Neuronal stem cell (in vitro differentiated cells): ENCODE measurements around the gene ARFRP1.

Experiments used
- DNase-seq: peaks from one replicate; pipeline ENCODE4 v3.0.0-alpha.2; 2013; ENCODE audit warnings: low spot score
- H2AFZ ChIP-seq: one replicate; pipeline ENCODE4 v1.6.1; 2013; ENCODE audit warnings: mild to moderate bottlenecking, low read length, inconsistent platforms
- H2AK5ac ChIP-seq: 2 replicates; pipeline ENCODE4 v1.6.1; 2013; ENCODE audit warnings: low read depth, mild to moderate bottlenecking, inconsistent platforms, low read length, moderate library complexity, mixed read lengths
- H2BK120ac ChIP-seq: 2 replicates; pipeline ENCODE4 v1.6.1; 2013; ENCODE audit warnings: low read depth, mild to moderate bottlenecking, inconsistent platforms, low read length, moderate library complexity, mixed read lengths
- H2BK12ac ChIP-seq: one replicate; pipeline ENCODE4 v1.6.1; 2013; ENCODE audit warnings: low read length, inconsistent platforms
- H2BK15ac ChIP-seq: 2 replicates; pipeline ENCODE4 v1.6.1; 2013; ENCODE audit warnings: mild to moderate bottlenecking, low read length, inconsistent platforms, mixed read lengths
- H2BK5ac ChIP-seq: one replicate; pipeline ENCODE4 v1.6.1; 2013; ENCODE audit warnings: inconsistent platforms, mild to moderate bottlenecking, low read length, moderate library complexity
- H3K14ac ChIP-seq: one replicate; pipeline ENCODE4 v1.6.1; 2013; ENCODE audit warnings: low read length, inconsistent platforms
- H3K18ac ChIP-seq: 2 replicates; pipeline ENCODE4 v1.6.1; 2013; ENCODE audit warnings: low read length, inconsistent platforms
- H3K23ac ChIP-seq: 2 replicates; pipeline ENCODE4 v1.6.1; 2013; ENCODE audit warnings: low read depth, mild to moderate bottlenecking, mixed read lengths, low read length, inconsistent platforms; ENCODE audit not compliant: poor library complexity
- H3K27ac ChIP-seq: replicated peaks from 3 replicates; pipeline ENCODE4 v1.5.1; 2013; ENCODE audit warnings: low read length, inconsistent platforms
- H3K27me3 ChIP-seq, 3 experiments: 2 replicates each; pipeline ENCODE4 v1.6.1; 2013; ENCODE audit warnings: low read length in 3 of 3, mild to moderate bottlenecking in 2 of 3, inconsistent platforms in 1 of 3, low read depth in 1 of 3, mixed read lengths in 1 of 3, moderate library complexity in 1 of 3; ENCODE audit not compliant: control insufficient read depth in 3 of 3, insufficient read depth in 3 of 3
- H3K36me3 ChIP-seq, 2 donors: replicated peaks in 1 of 2; 2 replicates each; pipeline ENCODE4 v1.6.1; 2013; ENCODE audit warnings: low read length in 2 of 2; ENCODE audit not compliant: control insufficient read depth in 2 of 2, insufficient read depth in 2 of 2
- H3K4ac ChIP-seq: 2 replicates; pipeline ENCODE4 v1.6.1; 2013; ENCODE audit warnings: inconsistent platforms, mild to moderate bottlenecking, low read length, moderate library complexity
- H3K4me1 ChIP-seq, 2 donors: 1 replicate in 1 of 2; 2 replicates in 1 of 2; pipeline ENCODE4 v1.6.1; 2013; ENCODE audit warnings: low read length in 2 of 2, low read depth in 1 of 2; ENCODE audit not compliant: control insufficient read depth in 2 of 2, insufficient read depth in 1 of 2
- H3K4me2 ChIP-seq: one replicate; pipeline ENCODE4 v1.6.1; 2013; ENCODE audit warnings: mild to moderate bottlenecking, low read length, inconsistent platforms; ENCODE audit not compliant: insufficient read depth, poor library complexity, severe bottlenecking
- H3K4me3 ChIP-seq, 2 donors: 2 replicates each; pipeline ENCODE4 v1.5.1; 2013; ENCODE audit warnings: low read length in 2 of 2, mild to moderate bottlenecking in 2 of 2, inconsistent platforms in 1 of 2, moderate library complexity in 1 of 2
- H3K79me1 ChIP-seq: one replicate; pipeline ENCODE4 v1.6.1; 2013; ENCODE audit warnings: low read depth, mild to moderate bottlenecking, inconsistent platforms, low read length, moderate library complexity
- H3K9ac ChIP-seq: one replicate; pipeline ENCODE4 v1.6.1; 2013; ENCODE audit warnings: mild to moderate bottlenecking, low read depth, low read length, inconsistent platforms; ENCODE audit not compliant: poor library complexity
- H3K9me3 ChIP-seq, 2 donors: replicated peaks in 1 of 2; 2 replicates each; pipeline versions ENCODE3 to v1.6.1; 2013; ENCODE audit warnings: low read length in 2 of 2, mild to moderate bottlenecking in 2 of 2, inconsistent platforms in 1 of 2, low read depth in 1 of 2, mixed read lengths in 1 of 2, moderate library complexity in 1 of 2; ENCODE audit not compliant: control insufficient read depth in 2 of 2, insufficient read depth in 1 of 2
- H4K8ac ChIP-seq: one replicate; pipeline ENCODE4 v1.6.1; 2013; ENCODE audit warnings: low read depth, mild to moderate bottlenecking, inconsistent platforms, low read length, moderate library complexity
- H4K91ac ChIP-seq: one replicate; pipeline ENCODE4 v1.6.1; 2013; ENCODE audit warnings: low read length, low read depth, mild to moderate bottlenecking, inconsistent platforms; ENCODE audit not compliant: poor library complexity
- WGBS, 2 donors: extraction: QIAGEN DNeasy Blood & Tissue Kit; methylation state at CpG; one replicate each; pipeline ENCODE4 v1.1.7; 2013; ENCODE audit warnings: missing lambda C conversion rate in 2 of 2, mixed read lengths in 1 of 2; ENCODE audit not compliant: insufficient read length in 2 of 2, insufficient replicate concordance in 1 of 2; ENCODE audit errors: extremely low coverage in 2 of 2; 5-methylcytosine and 5-hydroxymethylcytosine counted together

ARFRP1 gene

GRCh38 chr20:63704749-63705117 lies 3.0 kb downstream of the ARFRP1 start:
- no peak overlapping the region for H4K8ac ChIP-seq
- peaks cover 27% of the 10 kb centered on the region for H3K79me1 ChIP-seq
- H4K91ac ChIP-seq, result no peak overlapping the region
- H3K9me3 ChIP-seq, result no peaks in the 10 kb centered on the region
- H3K4ac ChIP-seq, result no peak overlapping the region
- H2BK120ac ChIP-seq, result no peak overlapping the region
- DNase-seq, result no peak
- no CpG with 5 or more reads among the region's 6 CpGs for WGBS, 2 donors
- no peak overlapping the region for H3K23ac ChIP-seq
- H3K36me3 ChIP-seq, result peaks cover 33 to 48% of the 10 kb centered on the region in 2 donors
- no peak overlapping the region for H3K14ac ChIP-seq
- no peak overlapping the region for H3K9ac ChIP-seq
- H3K27ac ChIP-seq, result no peak overlapping the region
- H3K4me2 ChIP-seq, result no peak overlapping the region
- no peak overlapping the region for H3K4me3 ChIP-seq
- peaks cover 13 to 14% of the 10 kb centered on the region in 2 donors for H3K4me1 ChIP-seq
- no peak overlapping the region for H2AFZ ChIP-seq
- no peaks in the 10 kb centered on the region for H3K27me3 ChIP-seq
- H2BK12ac ChIP-seq, result no peak overlapping the region
- H3K18ac ChIP-seq, result no peak overlapping the region
- H2BK5ac ChIP-seq, result no peak overlapping the region
- H2BK15ac ChIP-seq, result no peak overlapping the region
- no peak overlapping the region for H2AK5ac ChIP-seq

GRCh38 chr20:63703976-63704748 lies 3.6 kb downstream of the ARFRP1 start:
- no peak for DNase-seq
- Histone ChIP-seq H2BK5ac (peak overlapping the region; percentile 24), H3K9me3 (no peaks in the 10 kb centered on the region), H4K8ac (no peak overlapping the region), H3K4me3 (no peak overlapping the region), H3K27ac (no peak overlapping the region), H3K36me3 (peaks cover 30 to 42% of the 10 kb centered on the region in 2 donors), H2BK15ac (no peak overlapping the region), H3K18ac (no peak overlapping the region), H3K4me2 (no peak overlapping the region), H3K4me1 (peaks cover 13 to 19% of the 10 kb centered on the region in 2 donors), H2BK12ac (no peak overlapping the region), H2AK5ac (no peak overlapping the region), H2AFZ (no peak overlapping the region), H4K91ac (no peak overlapping the region), H3K79me1 (peaks cover 27% of the 10 kb centered on the region), H3K4ac (no peak overlapping the region), H3K14ac (no peak overlapping the region), H3K23ac (peak overlapping the region; percentile 65), H3K9ac (peak overlapping the region; percentile 44), H3K27me3 (no peaks in the 10 kb centered on the region), H2BK120ac (no peak overlapping the region)
- no CpG with 5 or more reads among the region's 11 CpGs for WGBS, 2 donors

- Histone ChIP-seq H3K4me1 (peaks cover 8 to 13% of the 10 kb centered on the region in 2 donors), H4K91ac (no peak overlapping the region), H3K23ac (peak overlapping the region; percentile 65), H2BK12ac (no peak overlapping the region), H3K9ac (no peak overlapping the region), H2AK5ac (no peak overlapping the region), H3K18ac (no peak overlapping the region), H3K79me1 (peaks cover 21% of the 10 kb centered on the region), H3K36me3 (peaks cover 27 to 37% of the 10 kb centered on the region in 2 donors), H3K27me3 (no peaks in the 10 kb centered on the region), H2BK5ac (no peak overlapping the region), H3K4me3 (no peak overlapping the region), H3K4ac (no peak overlapping the region), H4K8ac (no peak overlapping the region), H3K9me3 (no peaks in the 10 kb centered on the region), H2AFZ (no peak overlapping the region), H2BK15ac (no peak overlapping the region), H3K27ac (no peak overlapping the region), H3K4me2 (no peak overlapping the region), H2BK120ac (no peak overlapping the region), H3K14ac (no peak overlapping the region)
- no peak for DNase-seq
- no CpG with 5 or more reads among the region's 15 CpGs for WGBS, 2 donors
Measured at GRCh38 chr20:63703471-63703975, 4.3 kb downstream of the ARFRP1 start.

- no peak overlapping the region for H2BK12ac ChIP-seq
- no peak overlapping the region for H2BK5ac ChIP-seq
- WGBS, 2 donors, result no CpG with 5 or more reads among the region's 13 CpGs
- no peak overlapping the region for H3K4me2 ChIP-seq
- H3K9me3 ChIP-seq, result no peaks in the 10 kb centered on the region
- no peak overlapping the region for H3K4ac ChIP-seq
- H3K4me1 ChIP-seq, result peaks cover 7 to 11% of the 10 kb centered on the region in 2 donors
- H3K27ac ChIP-seq, result no peak overlapping the region
- H3K9ac ChIP-seq, result no peak overlapping the region
- H3K79me1 ChIP-seq, result peaks cover 16% of the 10 kb centered on the region
- H3K4me3 ChIP-seq, result no peak overlapping the region
- H3K36me3 ChIP-seq, result peaks cover 27 to 39% of the 10 kb centered on the region in 2 donors
- no peak overlapping the region for H3K18ac ChIP-seq
- no peak overlapping the region for H3K23ac ChIP-seq
- no peak overlapping the region for H4K8ac ChIP-seq
- H2BK120ac ChIP-seq, result no peak overlapping the region
- H3K14ac ChIP-seq, result no peak overlapping the region
- no peak overlapping the region for H2AFZ ChIP-seq
- H3K27me3 ChIP-seq, result no peaks in the 10 kb centered on the region
- no peak overlapping the region for H2BK15ac ChIP-seq
- H4K91ac ChIP-seq, result no peak overlapping the region
- DNase-seq, result no peak
- H2AK5ac ChIP-seq, result no peak overlapping the region
Measured at GRCh38 chr20:63702751-63703470, 4.9 kb downstream of the ARFRP1 start.
